Neural progenitor cell (in vitro differentiated cells): ENCODE data around the gene DLX1.

ENCODE experiments used
- EZH2 ChIP-seq: fragments of 200-600 bp; sonication (generic); IDR thresholded peaks from 2 replicates; pipeline ENCODE4 v1.6.1; 2017; ENCODE audit warnings: antibody characterized with exemption, mild to moderate bottlenecking, moderate library complexity
- TF ChIP-seq, protein P1 (sequence below): fragments of 200-600 bp; sonication (generic); IDR thresholded peaks from 2 replicates; pipeline ENCODE4 v1.5.1; 2017; ENCODE audit warnings: antibody characterized with exemption, mild to moderate bottlenecking

DNA sequence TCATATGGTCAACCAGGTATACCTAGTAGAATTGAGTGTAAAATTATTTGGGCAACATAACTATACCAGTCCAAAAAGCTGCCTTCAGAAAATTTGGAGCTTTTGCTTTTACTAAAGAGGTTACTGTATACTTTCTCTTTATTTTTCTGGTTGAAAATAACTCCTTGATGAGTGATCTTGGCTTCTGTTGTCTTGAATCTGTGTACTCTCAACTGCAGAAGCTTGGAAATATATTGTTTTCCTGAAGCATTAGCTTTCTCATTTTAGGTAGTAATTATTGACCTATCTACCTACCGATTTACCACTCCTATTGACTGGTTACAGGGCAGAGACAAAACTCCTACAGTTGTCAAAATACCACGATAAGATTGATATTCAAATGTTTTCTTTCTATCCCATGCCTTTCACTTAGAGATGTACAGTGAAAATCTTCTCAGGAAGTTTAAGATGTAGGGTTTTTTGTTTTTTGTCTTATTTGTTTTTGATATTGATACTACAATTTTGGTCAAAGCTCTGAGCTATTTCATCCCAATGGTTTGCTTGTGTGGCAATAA, 35.7 kb upstream of the DLX1 start:
- TF ChIP-seq EZH2, result no peak
- TF ChIP-seq, protein P1, sequence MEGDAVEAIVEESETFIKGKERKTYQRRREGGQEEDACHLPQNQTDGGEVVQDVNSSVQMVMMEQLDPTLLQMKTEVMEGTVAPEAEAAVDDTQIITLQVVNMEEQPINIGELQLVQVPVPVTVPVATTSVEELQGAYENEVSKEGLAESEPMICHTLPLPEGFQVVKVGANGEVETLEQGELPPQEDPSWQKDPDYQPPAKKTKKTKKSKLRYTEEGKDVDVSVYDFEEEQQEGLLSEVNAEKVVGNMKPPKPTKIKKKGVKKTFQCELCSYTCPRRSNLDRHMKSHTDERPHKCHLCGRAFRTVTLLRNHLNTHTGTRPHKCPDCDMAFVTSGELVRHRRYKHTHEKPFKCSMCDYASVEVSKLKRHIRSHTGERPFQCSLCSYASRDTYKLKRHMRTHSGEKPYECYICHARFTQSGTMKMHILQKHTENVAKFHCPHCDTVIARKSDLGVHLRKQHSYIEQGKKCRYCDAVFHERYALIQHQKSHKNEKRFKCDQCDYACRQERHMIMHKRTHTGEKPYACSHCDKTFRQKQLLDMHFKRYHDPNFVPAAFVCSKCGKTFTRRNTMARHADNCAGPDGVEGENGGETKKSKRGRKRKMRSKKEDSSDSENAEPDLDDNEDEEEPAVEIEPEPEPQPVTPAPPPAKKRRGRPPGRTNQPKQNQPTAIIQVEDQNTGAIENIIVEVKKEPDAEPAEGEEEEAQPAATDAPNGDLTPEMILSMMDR, result no peak
